Activated T-cell treated with anti-CD3 and anti-CD28 coated beads for 48 hours (primary cell): ENCODE results near the gene ZFP92.

Experiments used
- DNase-seq: peaks from one replicate; pipeline ENCODE4 v3.0.0-alpha.2; 2020; ENCODE audit warnings: low read depth

ZFP92 gene

DNA sequence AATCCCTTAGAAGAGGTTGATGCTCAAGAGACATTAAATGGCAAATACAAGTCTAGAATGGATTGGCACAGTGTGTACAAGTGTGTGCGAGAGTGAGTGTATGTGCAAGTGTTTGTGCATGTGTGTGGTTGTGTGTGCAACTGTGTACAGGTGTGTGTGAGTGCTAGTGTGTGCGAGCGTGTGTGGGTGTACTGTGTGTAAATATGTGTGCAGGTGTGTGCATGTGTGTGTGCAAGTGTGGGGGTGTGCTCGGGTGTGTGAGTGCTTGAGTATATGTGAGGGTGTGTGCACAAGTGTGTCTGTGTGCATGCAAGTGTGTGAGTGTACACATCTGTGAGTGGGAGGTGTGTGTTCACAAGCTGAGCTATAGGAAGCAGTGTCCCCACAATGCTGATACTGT is 28.7 kb downstream of the ZFP92 start:
- DNase-seq, result no peak

DNA sequence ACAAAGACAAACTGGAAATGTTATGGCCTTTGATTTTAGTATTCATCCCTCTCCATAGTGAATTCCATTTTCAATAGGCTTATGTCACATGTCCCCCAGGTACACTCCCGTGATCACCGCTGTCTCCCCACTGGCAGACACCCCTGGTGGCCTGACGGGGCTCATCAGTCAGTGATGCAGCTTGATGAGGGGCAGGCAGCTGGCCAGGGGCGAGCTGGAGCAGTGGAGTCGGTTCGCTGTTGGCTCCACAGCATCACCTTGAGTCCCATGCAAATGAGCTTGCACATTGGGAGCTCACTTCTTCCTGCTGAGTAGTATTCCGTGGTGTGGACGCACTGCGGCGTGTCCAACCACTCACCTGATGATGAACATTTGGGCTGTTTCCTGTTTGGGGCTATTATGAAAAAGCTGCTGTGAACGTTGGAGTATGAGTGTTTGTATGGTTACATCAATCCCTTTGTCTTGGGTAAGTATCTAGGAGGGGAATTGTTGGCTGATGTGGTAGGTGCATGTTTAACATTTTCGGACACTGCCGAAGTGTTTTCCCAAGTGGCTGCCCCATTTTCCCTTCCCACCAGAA is 29.4 kb downstream of the ZFP92 start:
- DNase-seq, result no peak

DNA sequence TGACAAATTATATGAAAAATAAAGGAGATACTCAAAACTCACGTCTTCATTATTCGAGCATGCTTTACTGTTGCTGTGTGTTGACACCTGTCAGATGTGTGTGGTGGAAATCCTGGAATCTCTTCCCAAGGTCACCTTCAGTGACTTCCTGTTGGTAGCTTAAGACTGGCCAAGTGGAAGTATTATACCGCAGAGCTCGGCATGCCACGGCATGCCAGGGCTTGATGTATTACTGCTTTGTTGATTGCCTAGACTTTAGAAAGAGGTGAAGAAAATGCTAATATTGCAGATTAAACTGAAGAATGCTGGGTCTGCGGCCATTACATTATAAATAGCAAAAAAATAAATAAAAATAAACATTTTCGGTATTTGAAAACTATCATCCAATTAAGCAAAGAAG is 30.0 kb downstream of the ZFP92 start:
- no peak for DNase-seq

DNA sequence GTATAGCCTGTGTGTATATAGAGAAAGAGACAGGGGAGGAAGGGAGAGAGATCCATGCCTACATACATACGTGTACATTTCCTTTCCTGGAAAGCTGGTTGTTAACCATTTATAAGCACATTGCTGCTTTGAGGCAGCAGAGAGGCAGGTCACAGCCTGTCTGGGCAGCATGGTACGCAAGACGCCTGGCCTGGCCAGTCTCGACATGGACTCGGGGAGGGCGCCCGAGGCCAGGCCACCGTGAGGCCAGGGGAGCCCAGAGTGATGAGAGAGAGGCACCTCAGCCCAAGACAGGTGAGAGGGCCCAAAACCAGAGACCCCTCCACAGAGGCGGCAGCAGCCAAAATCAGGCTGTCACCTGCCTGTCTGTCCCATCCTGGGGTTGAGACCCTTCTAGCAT is 30.7 kb downstream of the ZFP92 start:
- DNase-seq, result no peak

DNA sequence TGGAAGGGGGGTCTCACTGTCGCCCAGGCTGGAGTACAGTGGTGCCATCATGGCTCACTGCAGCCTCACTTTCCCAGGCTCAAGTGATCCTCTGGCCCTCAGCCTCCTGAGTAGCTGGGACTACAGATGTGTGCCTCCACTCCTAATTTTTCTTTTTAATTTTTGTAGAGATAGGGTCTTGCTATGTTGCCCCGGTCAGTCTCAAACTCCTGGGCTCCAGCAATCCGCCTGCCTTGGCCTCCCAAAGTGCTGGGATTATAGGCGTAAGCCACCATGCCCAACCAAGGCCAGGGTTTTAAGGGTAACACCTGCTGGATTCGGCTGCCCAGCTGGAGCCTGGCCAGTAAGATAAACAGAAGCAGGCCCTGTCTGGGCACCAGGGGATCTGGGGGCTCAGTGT is 31.2 kb downstream of the ZFP92 start:
- DNase-seq, result no peak

DNA sequence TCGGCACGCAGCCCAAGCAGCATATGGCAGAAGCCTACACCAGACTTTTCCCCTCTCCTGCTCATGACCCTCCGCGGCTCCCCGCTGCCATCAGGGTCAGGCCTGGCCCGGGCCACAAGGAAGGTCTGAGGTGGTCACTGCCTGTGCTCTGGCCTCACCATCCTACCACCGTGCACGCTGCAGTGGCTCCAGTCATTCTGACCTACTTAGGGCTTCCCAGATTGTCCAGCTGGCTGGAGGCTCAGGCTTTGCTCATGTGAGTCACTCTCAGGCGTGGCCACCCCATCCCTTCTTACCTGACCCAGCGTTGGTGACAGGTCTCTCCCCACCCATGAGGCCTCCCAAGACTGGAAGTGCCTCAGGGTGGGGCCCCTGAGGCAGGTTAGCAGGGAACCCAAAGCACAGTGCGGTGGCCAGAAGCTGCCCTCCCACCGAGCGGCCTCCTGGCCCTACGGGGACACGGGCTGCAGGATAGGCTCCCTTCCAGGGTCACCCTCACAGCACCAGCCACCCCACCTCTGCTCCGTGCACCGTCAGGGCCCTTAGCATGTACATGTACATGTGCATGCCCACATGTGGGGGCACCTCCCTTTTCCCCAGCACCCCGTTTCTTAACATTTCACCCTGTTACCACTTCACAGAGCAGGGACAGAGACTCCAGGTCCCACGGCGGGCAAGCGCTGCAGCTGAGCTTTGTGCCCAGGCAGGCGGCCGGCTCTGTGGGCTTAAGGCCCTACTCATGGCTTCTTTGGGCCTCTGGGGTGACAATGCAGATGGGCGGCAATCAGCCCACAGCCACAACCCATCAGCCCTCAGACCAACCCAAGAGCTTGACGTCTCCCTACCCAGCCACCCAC is 32.4 kb downstream of the ZFP92 start:
- no peak for DNase-seq

DNA sequence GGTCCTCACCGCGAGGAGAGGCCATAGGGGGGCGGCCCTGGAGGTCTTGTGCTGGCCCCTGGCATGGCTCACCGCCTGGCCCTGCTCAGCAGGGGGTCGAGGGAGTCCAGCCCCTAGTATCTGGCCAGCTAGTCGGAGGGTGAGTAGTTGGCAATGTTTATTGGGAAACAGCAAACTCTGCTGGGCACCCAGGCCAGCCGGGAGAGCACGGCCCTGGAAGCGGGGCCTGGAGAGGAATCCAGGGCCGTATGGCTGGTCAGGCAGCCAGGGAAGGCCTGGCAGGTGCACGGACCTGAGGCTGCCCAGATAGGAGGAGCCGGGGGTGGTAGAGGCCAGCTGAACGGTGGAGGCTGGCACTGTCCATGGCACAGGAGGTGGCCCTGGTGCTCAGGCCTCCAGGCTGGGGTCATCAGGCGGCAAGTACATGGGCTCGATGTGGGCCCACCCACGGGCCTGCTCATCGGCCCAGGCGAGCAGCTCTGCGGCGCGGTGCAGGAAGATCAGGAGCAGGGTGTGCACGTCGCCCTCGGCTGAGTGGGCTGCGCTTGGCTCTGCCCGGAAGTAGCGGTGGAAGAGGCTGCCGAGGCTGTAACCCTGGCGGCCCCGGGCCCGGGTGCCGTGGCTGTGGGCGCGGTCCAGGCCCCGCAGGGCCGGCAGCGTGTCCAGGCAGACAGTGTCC is 33.2 kb downstream of the ZFP92 start:
- no peak for DNase-seq

DNA sequence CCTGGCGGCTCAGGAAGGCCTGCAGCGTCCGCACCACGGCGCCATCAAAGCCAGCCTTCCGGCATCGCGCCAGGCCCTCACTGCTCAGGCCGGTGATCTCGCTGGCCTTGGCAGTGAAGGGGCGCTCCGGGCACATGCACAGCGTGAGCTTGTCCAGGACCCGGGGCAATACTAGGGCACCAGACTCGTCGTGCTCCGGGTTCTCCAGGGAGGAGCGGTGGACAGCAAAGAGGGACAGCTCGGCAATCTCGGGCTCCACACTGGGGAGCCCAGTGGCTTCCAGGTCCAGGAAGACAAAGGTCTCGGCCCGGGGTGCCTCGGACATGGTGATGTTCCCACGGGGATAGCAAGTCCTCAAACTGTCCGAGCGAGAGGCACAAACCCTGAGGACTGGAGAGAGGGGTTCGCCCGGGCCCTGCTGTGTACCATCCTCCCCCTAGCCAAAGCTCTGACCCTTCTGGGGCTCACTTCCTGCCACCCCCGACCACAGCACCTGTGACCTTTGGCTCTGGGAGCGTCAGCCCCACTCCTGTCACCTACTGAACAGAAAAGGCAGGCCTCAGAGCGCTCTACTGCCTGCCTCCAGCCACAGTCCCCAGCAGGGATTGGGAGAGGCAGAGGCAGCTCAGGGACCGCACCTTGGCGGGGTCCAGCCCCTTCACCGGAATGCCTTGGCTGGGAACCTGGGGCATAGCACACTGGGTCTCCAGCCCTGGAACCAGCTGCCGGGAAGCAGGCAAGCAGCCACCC is 34.0 kb downstream of the ZFP92 start:
- DNase-seq, result no peak

DNA sequence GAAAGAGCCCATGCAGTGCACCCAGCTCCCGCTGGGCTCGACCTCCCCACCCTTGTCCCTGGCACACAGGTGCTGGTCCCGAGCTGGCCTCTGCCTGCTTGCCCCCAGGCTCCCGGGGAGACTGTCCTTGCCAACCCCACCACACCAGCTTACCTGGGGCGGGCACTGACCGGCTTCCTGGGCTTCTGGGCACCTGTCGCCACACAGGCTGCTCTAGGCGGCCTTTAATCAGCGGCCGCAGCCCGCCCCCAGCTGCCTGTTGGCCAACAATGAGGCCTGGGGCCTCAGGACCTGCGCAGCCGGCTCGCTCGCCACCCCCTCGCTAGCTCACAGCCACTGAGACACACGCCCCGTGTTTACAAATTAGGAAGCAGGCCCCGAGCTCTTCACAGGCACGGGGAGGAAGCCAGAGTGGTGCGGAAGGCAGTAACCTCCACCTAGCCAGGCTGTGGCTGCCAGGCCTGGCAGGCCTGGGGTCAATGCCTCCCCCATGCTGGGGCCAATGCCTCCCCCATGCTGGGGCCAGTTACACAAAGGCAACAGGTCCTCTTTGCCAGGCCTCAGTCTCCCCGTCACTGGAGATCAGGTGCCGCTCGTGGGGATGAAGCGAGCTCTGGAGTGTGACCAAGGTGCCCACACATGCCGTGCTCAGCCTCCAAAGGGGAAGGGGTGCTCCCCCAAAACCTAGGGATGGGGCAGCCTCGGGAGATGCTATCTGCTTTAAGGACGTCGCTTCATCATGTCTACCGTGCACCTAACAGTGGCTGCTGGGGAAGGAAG is 34.8 kb downstream of the ZFP92 start, which contains the start of gene TREX2:
Gene TREX2 (minus strand): TSS at position 201 of the 780 bp plus-strand sequence. CDS start 626 bp downstream, outside the sequence.
- DNase-seq, result no peak

DNA sequence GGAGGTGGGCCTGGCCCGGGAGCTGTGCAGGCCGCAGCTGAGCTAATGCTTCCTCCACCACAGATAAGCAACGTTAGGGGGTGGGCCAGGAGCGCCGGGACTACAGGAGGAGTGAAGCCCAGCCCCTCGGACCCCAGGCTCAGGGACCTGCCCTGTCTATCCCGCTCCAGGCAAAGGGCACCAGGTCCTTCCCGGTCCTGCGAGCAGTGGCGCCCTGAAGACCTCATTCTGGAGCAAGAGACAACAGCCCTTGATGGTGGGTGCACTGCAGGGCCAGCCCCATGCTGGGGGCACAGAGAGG is 35.3 kb downstream of the ZFP92 start:
- no peak for DNase-seq

DNA sequence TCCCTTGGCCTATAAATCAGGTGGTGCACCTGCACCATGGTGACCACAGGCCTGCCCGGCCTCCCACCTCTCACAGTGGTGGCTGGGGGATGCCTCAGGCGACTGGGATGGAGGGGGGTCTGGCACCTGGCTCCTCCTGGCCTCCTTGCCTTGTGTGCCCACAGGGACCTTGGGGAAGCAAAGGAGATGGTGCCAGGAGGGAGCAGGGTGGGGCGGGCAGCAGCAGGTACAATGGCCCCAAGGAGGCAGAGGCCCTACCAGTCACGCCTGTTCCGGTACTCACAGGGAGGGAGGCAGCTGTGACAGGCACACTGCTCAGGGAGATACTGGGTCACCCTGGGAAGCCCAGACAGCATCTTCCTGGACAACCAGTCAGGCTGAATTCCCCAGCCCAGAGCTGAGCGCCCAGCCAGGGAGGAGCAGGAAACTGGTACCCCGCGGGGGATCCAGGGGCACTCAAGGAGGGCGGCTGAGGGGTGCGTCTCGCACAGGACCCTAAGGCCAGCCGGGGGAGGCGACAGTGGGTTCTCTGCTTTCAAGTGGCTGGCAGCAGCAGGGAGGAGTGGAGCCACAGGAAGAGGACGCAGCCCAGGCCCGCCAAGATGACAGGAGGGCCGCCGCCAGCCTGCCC is 35.8 kb downstream of the ZFP92 start:
- no peak for DNase-seq

DNA sequence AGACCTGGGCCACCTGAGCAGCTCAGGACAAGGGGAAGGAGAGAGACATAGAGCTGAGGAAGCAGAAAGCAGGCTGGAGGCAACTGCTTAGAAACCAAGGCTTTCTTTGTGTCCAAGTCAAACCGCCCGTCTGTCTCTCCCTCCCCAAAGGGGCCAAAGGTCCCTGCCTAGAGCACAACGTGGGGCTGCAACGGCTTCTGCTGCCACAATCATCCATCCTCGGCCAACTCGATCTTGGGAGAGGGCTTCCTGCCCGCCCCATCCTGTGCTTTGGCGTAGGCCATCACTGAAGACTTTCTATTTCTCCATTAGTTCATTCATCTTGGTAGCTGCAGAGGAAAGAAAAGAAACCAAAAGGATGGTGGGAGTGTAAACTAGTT is 36.3 kb downstream of the ZFP92 start:
- DNase-seq, result no peak

DNA sequence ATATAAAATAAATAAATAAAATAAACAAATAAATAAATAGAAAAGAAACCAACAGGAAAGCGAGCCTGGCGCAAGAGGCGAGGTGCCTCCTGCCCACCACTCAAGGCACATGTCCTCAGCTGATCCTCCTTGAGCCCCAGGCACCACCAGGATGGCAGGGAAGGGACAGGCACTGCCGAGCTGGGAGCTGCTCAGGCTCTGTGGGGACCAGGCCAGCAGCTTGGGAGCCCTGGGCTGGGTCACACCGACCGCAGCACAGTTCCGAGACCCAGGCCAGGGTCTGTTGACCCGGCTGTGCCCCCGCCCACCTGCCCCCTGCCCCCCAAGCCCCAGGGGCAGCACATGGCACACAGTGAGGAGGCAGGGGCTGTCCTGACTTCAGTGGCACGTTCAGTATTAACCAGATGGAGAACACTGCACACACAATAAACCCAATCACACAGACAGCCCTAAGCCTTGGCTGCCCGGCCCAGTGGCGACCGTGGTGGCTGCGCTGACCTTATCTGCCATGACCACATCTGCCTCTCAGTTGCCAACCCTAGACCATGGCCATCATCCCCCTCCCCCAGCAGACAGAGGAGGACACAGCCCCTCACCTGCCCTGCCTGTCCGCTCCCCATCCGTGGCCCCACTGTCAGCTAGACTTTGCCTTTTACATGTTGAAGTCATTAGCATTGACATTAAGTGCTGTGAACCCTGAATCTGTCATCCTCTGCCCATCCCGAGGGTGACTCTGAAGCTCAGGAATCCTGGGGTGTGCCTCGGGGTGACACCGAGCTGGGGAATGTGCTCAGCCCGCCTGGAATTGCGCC is 37.5 kb downstream of the ZFP92 start:
- no peak for DNase-seq

DNA sequence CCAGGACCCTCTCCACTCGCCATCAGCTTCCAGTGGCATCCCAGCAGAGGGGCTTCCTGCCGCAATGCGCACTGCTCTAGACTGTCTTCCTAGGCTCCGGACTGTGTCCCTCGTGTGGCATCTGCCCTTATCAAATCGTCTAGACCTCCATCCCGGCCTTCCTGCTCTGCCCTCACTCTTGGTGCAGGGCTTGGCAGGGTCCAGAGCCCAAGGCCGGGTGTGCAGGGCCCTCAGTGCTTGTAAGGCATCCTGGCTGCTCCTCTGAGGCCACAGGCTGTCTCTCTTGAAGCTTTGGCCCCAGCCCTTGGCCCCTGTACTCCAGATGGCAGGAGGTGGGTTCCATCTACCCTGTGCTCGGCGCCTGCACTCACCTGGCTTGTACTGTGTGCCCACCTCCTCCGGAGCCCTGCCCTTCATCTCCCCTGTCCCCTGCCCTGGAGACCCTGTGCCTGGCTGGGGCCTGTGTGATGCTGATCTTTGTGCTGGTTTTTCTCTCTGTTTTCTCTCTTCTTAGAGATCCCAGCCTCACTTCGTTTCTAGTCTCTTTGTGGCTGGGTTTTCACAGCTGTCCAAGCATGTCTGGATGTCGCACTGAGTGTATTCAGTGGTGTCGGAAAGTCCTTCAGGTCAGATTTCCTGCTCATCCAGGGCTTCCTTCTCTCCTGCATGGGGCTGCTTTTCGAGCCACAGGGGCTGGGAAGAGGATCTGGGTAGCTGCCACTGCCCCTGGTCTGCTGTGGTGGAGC is 38.3 kb downstream of the ZFP92 start:
- no peak for DNase-seq

DNA sequence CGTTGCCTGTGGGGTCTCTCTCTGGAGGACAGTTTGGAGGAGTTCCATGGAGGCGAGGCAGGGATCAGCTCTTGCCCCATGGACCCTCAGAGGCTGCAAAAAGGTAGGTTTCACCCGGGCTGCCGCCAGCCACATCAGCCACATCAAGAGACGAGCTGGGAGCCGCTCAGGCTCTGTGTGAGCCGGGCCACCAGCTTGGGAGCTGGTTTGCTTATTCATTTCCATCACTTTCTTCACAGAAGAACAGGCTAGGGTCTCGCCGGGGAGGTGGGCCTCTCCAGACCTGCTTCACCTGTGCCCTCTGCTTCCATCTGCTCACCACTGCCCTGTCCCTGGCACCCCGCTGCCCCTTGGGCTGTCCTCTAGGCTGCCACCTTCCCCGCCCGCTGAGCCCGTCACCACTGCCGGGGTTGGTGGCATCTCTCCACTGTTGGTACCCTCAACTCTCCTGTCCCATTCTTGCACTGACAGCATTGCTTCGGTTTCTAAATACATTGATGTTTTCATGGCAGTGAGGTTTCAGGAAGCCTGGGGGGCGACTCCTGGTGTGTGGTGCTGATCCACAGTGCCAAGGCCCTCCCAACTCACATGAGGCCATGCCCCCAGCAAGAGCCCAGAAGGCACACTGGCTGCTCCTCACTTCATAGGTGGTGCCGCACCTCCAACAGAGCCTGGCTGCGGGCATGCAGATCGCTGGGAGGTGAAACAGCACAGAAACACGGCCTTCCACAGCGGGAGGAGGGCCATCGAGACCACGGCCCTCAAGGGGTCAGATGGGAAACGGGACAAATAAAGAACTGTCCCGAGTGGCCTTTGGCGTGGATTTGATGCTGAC is 39.1 kb downstream of the ZFP92 start:
- no peak for DNase-seq

DNA sequence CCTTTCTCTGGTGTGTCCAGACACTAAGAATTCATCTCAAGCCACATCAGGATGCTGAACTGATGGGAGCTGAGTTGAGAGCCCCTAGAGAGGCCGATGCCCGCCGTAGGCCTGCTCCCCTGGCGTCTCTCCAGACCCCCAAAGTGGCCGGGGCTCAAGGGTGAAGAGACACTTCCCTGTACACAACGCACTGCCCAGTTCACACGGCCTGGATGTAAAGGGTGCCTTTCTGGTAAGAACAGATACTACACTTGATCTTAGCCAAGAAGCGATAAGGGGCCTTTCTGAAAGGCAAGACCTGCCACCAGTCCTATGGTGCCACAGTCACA is 39.6 kb downstream of the ZFP92 start:
- DNase-seq, result no peak

DNA sequence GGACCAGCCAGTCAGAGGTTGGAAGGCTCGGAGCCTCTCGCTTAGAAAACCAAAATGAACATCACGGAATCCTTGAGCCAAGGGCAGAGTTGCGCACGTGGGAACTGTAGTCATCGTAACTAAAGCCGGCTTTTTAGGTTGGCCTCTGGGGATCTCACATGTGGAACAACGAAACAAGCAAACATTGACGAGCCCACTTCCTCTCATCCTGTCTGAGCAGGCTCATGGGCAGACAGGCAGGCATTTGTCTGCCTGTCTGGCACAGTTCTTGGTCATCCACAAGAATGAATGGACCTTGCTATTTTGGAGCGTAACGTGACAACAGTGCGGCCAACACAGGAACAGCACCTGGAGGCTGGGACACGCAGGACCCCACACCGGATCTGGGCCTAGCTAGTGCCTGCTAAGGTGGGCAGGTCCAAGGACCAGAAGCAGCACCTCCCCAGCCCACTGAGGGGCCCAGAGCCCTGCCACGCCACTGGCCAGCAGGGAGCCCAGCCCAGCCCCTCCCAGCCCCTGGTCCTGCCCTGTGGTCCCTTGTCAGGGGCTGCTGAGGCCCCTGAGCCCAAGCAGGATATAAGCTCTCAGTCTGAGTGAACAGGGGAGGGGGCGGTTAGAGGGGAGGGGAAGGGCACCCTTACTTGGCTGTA is 43.8 kb downstream of the ZFP92 start:
- DNase-seq, result no peak

DNA sequence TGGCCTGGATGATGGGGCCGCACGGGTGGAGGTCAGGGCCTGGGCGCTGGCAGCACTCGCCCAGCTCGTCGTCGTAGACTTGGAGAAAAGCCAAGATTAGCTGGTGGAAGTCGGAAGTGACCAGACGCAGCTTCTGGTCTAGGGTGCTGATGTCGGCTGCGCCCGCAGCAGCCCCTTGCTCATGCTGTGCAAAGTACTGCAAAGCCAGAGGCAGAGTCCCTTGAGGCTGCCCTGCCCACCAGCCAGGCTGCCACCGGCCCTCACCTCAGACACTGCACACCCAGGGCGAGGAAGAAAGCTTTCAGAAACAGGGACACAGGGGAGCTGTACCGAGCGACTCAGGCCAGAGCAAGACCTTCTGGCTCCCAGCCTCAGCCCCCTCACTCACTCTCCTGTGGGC is 44.3 kb downstream of the ZFP92 start:
- no peak for DNase-seq

DNA sequence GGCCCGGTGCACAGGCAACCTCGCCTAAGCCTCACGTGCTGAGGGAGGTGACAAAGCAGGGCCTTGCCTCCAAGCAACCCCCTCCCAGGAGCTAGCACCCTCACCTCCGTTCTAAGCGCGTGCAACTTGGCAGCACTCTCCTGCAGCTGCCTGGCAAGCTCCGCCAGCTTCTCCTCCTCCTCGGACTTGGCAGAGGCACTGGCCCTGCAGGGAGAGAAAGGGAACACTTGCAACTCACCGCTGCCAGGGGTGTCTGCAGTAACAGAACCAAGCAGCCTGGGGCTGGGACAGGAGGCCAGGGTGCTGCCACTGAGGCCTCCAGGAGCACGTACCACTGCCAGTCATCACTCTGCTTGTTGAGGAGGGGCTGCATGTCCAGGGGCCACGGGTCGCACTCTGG is 44.9 kb downstream of the ZFP92 start:
- no peak for DNase-seq
